Choroid plexus epithelial cell (primary cell): ENCODE measurements around the gene FHDC1.

Experiments used
- DNase-seq: peaks from one replicate; pipeline ENCODE4 v3.0.0-alpha.2; 2010; ENCODE audit warnings: low read depth
- H3K4me3 ChIP-seq: 2 replicates; pipeline ENCODE4 v1.5.1; 2011; ENCODE audit warnings: low read depth, mild to moderate bottlenecking, control low read depth, low read length, moderate library complexity
- CTCF ChIP-seq: conservative IDR thresholded peaks from 2 replicates; pipeline ENCODE4 v1.5.1; 2011; ENCODE audit warnings: low read depth, mild to moderate bottlenecking, control low read depth, inconsistent platforms, low read length, moderate library complexity

FHDC1 gene

GRCh38 chr4:152956650-152957436 lies 20.7 kb downstream of the FHDC1 start:
- no peak for TF ChIP-seq CTCF
- H3K4me3 ChIP-seq, result no peak overlapping the region
- peak; percentile 88 for DNase-seq

- peak overlapping the region; percentile 1 for H3K4me3 ChIP-seq
- peak; percentile 47 for TF ChIP-seq CTCF
- DNase-seq, result peak; percentile 57
Measured at GRCh38 chr4:152957437-152958171, 21.5 kb downstream of the FHDC1 start.

- no peak overlapping the region for H3K4me3 ChIP-seq
- TF ChIP-seq CTCF, result no peak
- DNase-seq, result no peak
Measured at GRCh38 chr4:152959080-152959479, 23.0 kb downstream of the FHDC1 start.

- no peak for TF ChIP-seq CTCF
- H3K4me3 ChIP-seq, result no peak overlapping the region
- no peak for DNase-seq
Measured at GRCh38 chr4:152960082-152960481, 24.0 kb downstream of the FHDC1 start.

GRCh38 chr4:152961014-152961772 lies 25.1 kb downstream of the FHDC1 start:
- DNase-seq, result no peak
- TF ChIP-seq CTCF, result no peak
- H3K4me3 ChIP-seq, result no peak overlapping the region

- H3K4me3 ChIP-seq, result no peak overlapping the region
- peak; percentile 71 for DNase-seq
- TF ChIP-seq CTCF, result no peak
Measured at GRCh38 chr4:152961773-152962115, 25.6 kb downstream of the FHDC1 start.
